HAP-1 (cell line): ENCODE data around the gene ANKRD62.
A peak's percentile ranks its signal among the peaks of the same experiment; 100 is the strongest.
"Not testable (repeated sequence)": the region's sequence is repeated elsewhere in the genome, so short reads cannot be mapped to it uniquely, and the experiment has no call there.

ENCODE experiments used
- DNase-seq, 2 experiments: peaks; one replicate each; pipeline ENCODE4 v3.0.0-alpha.2; 2016 to 2020; ENCODE audit warnings: low spot score in 2 of 2
- H3K27me3 ChIP-seq: fragments of 250-450 bp; sonication (Bioruptor Pico); 2 replicates; pipeline ENCODE4 v1.5.1; 2020; ENCODE audit warnings: low read depth, mild to moderate bottlenecking, moderate library complexity
- H3K36me3 ChIP-seq: fragments of 250-450 bp; sonication (Bioruptor Pico); replicated peaks from 2 replicates; pipeline ENCODE4 v1.5.1; 2020; ENCODE audit warnings: mild to moderate bottlenecking
- H3K4me1 ChIP-seq: fragments of 250-450 bp; sonication (Bioruptor Pico); 2 replicates; pipeline ENCODE4 v1.5.1; 2020; ENCODE audit warnings: mild to moderate bottlenecking
- H3K4me3 ChIP-seq: fragments of 250-450 bp; sonication (Bioruptor Pico); 2 replicates; pipeline ENCODE4 v1.5.1; 2020; ENCODE audit warnings: mild to moderate bottlenecking, moderate library complexity
- H3K9me3 ChIP-seq: fragments of 250-450 bp; sonication (Bioruptor Pico); 2 replicates; pipeline ENCODE4 v1.5.1; 2020; ENCODE audit warnings: mild to moderate bottlenecking, moderate library complexity
- in situ Hi-C: fragments of 300-500 bp; cut with MboI; formaldehyde crosslinking; loops from 3 replicates; pipeline ENCODE4 v1.14.3; 2020; ENCODE audit warnings: low sequenced_read_pairs, inconsistent platforms, mixed read lengths

The ANKRD62 gene

GRCh38 chr18:12092398-12093229 is 1.0 kb upstream of the ANKRD62 start:
- no peaks in the 10 kb centered on the region for H3K4me1 ChIP-seq
- no peak overlapping the region for H3K4me3 ChIP-seq
- H3K36me3 ChIP-seq: no peaks in the 10 kb centered on the region
- H3K9me3 ChIP-seq: no peaks in the 10 kb centered on the region
- H3K27me3 ChIP-seq: no peaks in the 10 kb centered on the region
- DNase-seq: peak in 1 of 2 experiments; percentile 42
- in situ Hi-C loops: no loop called here

GRCh38 chr18:12098374-12098773 is 4.7 kb downstream of the ANKRD62 start:
- Histone ChIP-seq H3K36me3 (no peaks in the 10 kb centered on the region), H3K9me3 (no peaks in the 10 kb centered on the region), H3K4me3 (no peak overlapping the region), H3K4me1 (no peaks in the 10 kb centered on the region), H3K27me3 (peaks cover 3% of the 10 kb centered on the region)
- no peak for DNase-seq
- in situ Hi-C loops: no loop called here

GRCh38 chr18:12099160-12099559 is 5.5 kb downstream of the ANKRD62 start:
- H3K4me3 ChIP-seq: no peak overlapping the region
- no peaks in the 10 kb centered on the region for H3K36me3 ChIP-seq
- no peak for DNase-seq
- H3K9me3 ChIP-seq: no peaks in the 10 kb centered on the region
- peaks cover 3% of the 10 kb centered on the region for H3K27me3 ChIP-seq
- in situ Hi-C loops: no loop called here
- H3K4me1 ChIP-seq: no peaks in the 10 kb centered on the region

DNA sequence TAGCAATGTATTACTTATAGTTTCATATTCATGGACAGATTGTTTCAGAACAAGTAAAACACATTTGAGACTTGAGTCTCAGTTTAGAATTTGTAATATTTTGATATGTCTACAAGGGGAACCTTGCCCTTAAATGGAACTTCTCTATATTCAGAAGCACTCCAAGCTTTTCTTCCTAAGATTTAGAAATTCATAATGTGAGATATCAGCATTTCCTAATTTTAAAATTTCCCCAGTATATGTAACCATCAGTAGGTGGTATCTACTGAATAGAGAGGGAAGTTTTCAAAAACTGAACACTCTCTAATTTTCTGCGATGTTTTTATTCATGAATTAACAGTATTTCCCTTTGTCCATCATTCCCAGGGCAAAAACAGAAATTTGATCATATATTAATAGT is 7.6 kb downstream of the ANKRD62 start:
- H3K9me3 ChIP-seq: no peaks in the 10 kb centered on the region
- peaks cover 14% of the 10 kb centered on the region for H3K27me3 ChIP-seq
- H3K36me3 ChIP-seq: no peaks in the 10 kb centered on the region
- in situ Hi-C loops: no loop called here
- no peak overlapping the region for H3K4me3 ChIP-seq
- H3K4me1 ChIP-seq: no peaks in the 10 kb centered on the region
- DNase-seq: no peak

DNA sequence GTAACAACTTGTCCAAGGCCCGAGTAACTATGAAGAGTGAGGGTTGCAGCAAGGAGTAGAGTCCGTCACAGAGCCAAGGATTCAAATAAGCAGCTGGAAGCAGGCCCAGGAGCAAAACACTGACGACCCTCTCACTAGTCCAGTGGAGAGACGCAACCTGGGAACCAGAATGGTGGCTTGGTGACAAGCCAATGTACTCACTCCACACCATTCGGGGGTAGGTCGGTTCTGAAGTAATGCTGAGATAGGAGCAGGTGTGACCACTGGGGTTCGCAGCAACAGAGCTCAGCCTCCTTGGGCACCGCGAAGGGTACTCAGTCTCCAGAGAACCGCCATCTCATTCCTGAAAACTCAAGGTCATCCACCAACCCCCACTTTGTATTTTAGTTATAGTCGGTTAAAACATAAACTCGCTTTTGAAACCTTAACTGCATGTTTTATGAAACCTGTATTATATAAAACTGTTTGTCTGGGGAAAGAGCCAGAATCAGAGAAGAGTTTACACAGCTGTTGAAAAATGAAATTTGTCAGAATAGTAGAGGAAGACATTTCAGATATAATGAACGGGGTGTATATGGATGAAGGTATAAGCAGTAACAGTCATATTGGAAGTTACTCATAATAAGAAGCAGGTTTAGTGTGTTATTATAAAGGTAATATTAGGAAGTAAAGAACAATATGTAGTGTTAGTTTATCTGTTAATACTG is 8.6 kb downstream of the ANKRD62 start:
- Histone ChIP-seq H3K27me3 (peaks cover 18% of the 10 kb centered on the region), H3K36me3 (no peaks in the 10 kb centered on the region), H3K4me1 (no peaks in the 10 kb centered on the region), H3K9me3 (no peaks in the 10 kb centered on the region), H3K4me3 (no peak overlapping the region)
- no peak for DNase-seq
- in situ Hi-C loops: no loop called here

DNA sequence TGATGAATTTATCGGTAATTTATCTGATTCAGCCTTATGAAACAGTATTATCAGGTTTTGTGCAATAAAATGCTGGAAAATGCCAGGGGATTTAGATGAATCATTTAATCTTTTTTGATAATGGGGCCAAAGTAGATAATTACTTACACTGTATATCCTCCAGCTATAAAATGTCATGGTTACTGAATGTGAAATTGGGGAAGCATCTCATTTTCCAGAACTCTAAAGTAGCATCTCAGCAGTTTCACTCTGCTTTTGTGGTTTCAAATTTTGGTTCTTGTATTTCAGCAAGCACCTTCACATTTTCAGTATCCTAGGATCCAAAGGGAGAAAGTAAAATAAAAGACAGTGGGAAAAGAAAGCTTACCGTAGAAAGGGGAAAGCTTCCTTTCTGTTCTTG is 12.8 kb downstream of the ANKRD62 start:
- Histone ChIP-seq H3K27me3 (peaks cover 19% of the 10 kb centered on the region), H3K4me1 (no peaks in the 10 kb centered on the region), H3K36me3 (no peaks in the 10 kb centered on the region), H3K9me3 (no peaks in the 10 kb centered on the region), H3K4me3 (no peak overlapping the region)
- DNase-seq: no peak
- in situ Hi-C loops: no loop called here

- H3K4me3 ChIP-seq: no peak overlapping the region
- H3K27me3 ChIP-seq: peaks cover 13% of the 10 kb centered on the region
- no peaks in the 10 kb centered on the region for H3K9me3 ChIP-seq
- in situ Hi-C loops: no loop called here
- H3K4me1 ChIP-seq: no peaks in the 10 kb centered on the region
- H3K36me3 ChIP-seq: no peaks in the 10 kb centered on the region
- DNase-seq: no peak
These were observed 16.2 kb downstream of the ANKRD62 start for GRCh38 chr18:12109836-12110235.

GRCh38 chr18:12113999-12114646 is 20.5 kb downstream of the ANKRD62 start:
- Histone ChIP-seq H3K4me1 (no peaks in the 10 kb centered on the region), H3K36me3 (no peaks in the 10 kb centered on the region), H3K27me3 (peaks cover 3% of the 10 kb centered on the region; the same call in 1 of the 2 replicates), H3K9me3 (no peaks in the 10 kb centered on the region), H3K4me3 (no peak overlapping the region)
- in situ Hi-C loops: no loop called here
- no peak for DNase-seq

DNA sequence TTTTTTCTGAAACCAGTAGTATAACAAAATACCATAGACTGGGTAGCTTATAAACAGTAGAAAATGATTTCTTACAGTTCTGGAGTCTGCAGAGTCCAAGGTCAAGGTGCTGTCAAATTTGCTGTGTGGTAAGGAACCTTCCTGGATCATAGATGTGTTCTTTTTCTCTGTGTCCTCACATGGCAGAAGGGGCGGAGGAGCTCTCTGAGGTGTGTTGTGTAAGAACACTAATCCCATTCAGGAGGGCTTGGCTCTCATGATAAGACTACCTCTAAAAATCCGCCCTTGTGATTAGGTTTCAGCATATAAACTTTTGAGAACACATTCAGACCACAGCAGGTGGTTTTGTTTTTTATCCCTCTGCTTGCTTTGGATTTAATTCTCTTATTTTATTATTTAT is 25.7 kb downstream of the ANKRD62 start:
- H3K27me3 ChIP-seq: peaks cover 5% of the 10 kb centered on the region; the same call in 1 of the 2 replicates
- no peak for DNase-seq
- no peaks in the 10 kb centered on the region for H3K4me1 ChIP-seq
- no peaks in the 10 kb centered on the region for H3K36me3 ChIP-seq
- H3K4me3 ChIP-seq: no peak overlapping the region
- in situ Hi-C loops: no loop called here
- H3K9me3 ChIP-seq: no peaks in the 10 kb centered on the region

DNA sequence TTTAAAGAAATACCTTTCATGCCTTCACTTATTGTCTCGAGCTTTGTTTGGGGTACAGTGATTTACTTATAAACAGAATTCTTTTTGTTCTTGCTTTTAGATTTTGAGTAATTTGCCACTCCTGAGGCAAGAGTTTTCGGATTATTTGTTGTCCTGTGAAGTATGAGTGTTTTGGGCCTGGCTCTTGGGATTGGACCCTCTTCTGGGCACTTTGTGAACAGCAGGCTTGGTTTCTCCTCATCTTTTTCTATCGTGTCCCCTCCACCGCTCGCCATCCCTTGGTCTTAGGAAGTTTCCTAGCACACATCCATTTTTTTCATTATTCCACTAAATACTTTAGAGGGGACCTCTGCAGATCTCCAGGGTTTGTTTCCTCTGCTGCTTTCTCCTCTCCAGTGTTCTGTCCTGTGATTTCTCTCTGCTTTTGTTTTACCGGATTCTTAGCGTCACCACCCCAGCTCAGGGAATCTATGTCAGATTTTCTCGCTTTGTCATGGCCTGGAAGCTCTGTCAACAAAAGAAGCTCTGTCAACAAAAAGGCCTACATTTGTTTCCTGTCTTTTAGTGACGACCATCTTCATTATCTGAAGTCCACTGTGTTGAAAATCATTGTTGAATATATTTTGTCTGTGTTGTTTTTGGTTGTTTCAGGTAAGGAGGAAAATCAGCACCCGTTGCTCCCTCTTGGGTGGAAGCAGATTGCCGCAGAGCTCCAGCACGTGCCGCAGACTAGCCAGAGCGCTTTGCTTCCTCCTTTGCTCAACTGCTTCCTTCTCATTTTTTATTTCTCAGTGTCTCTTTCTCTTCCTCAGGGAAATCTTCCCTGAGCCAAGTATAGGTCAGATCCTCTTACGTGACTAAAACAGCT is 27.8 kb downstream of the ANKRD62 start:
- H3K36me3 ChIP-seq: no peaks in the 10 kb centered on the region
- no peaks in the 10 kb centered on the region for H3K9me3 ChIP-seq
- peak in 1 of 2 experiments; percentile 46 for DNase-seq
- no peak overlapping the region for H3K4me3 ChIP-seq
- H3K4me1 ChIP-seq: no peaks in the 10 kb centered on the region
- in situ Hi-C loops: no loop called here
- 0 out of 2 replicates have a peak, but pooled peaks cover 2% of the 10 kb centered on the region for H3K27me3 ChIP-seq

DNA sequence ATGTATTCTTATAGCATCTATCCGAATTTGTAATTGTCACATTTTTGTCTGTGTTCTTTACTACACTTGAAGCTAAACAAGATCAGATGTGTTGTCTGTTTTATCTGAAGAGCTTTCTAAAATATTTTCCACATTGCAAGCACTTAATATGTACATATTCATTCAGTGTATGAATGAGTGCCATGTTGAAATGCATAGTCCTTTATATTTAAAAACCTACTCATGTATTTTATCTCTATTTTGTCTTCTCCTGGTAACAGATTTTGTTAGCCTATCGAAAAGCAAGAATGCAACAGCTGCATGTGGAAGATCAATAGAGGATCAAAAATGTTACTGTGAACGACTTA is 28.4 kb downstream of the ANKRD62 start:
- in situ Hi-C loops, H3K4me1 ChIP-seq, H3K9me3 ChIP-seq, H3K36me3 ChIP-seq, H3K27me3 ChIP-seq, H3K4me3 ChIP-seq, DNase-seq: not testable (repeated sequence)

- DNase-seq, in situ Hi-C loops, H3K27me3 ChIP-seq: not testable (repeated sequence)
These were observed 34.0 kb downstream of the ANKRD62 start for GRCh38 chr18:12127647-12128046.

DNA sequence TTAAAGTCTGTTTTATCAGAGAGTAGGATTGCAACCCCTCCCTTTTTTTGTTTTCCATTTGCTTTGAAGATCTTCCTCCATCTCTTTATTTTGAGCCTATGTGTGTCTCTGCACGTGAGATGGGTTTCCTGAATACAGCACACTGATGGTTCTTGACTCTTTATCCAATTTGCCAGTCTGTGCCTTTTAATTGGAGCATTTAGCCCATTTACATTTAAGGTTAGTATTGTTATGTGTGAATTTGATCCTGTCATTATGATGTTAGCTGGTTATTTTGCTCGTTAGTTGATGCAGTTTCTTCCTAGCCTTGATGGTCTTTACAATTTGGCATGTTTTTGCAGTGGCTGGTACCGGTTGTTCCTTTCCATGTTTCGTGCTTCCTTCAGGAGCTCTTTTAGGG is 45.2 kb downstream of the ANKRD62 start:
- H3K36me3 ChIP-seq, H3K27me3 ChIP-seq, H3K4me3 ChIP-seq, H3K9me3 ChIP-seq, DNase-seq, in situ Hi-C loops, H3K4me1 ChIP-seq: not testable (repeated sequence)

More at GRCh38 chr18:12127647-12128046, 34.0 kb downstream of the ANKRD62 start:
- not testable (repeated sequence) for H3K36me3 ChIP-seq, H3K4me1 ChIP-seq, H3K9me3 ChIP-seq, H3K4me3 ChIP-seq
